ENCODE data around the gene NRF1.
A peak's percentile ranks its signal among the peaks of the same experiment; 100 is the strongest.
"Not testable (repeated sequence)": the region's sequence is repeated elsewhere in the genome, so short reads cannot be mapped to it uniquely, and the experiment has no call there.

The NRF1 gene

DNA sequence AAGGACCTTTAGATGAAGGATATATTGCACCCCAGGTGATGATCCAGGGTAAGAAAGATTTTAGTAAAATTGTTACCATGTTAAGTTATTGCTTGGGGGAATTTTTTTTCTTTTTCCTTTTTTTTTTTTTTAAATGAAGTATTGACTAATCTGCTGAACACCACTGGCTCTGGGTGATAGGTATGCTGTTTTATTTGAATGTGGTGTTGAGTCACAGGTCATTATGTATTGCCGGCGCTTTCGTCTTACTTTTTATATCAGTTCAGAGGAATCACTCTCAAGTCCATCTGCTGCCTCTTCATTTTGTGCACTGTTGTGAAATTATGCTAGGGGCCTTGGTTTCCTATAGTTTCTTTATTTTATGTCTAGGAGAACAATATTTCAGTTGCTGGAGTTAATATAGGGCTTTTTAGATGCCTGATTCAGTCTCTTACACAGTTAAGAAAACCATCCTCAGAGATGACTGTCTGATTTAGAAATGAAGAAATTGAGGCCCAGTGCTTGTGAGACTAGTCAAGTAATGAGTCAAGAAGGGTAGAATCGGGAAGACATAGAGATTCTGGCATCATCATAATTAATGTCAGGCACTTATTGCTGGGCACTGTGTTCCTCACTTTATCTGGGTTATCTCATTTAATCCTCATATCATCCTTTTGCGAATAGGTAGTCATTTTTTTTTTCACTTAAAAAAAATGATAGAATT lies 38.7 kb downstream of the NRF1 start:
- DNase-seq: no peak

DNA sequence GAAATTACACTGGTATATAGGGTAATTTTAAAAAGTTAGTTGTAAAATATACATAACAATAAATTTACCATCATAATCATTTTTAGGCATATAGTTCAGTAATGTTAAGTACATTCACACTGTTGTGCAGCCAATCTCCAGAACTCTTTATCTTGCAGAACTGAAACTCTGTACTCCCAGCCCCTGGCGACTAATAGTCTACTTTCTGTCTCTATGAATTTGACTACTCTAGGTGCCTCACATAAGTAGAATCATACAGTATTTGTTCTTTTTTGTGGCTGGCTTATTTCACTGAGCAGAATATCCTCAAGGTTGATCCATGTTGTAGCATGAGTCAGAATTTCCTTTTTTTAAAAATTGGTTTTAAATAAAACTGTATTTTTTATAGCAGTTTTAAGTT lies 41.4 kb downstream of the NRF1 start:
- DNase-seq: no peak

DNA sequence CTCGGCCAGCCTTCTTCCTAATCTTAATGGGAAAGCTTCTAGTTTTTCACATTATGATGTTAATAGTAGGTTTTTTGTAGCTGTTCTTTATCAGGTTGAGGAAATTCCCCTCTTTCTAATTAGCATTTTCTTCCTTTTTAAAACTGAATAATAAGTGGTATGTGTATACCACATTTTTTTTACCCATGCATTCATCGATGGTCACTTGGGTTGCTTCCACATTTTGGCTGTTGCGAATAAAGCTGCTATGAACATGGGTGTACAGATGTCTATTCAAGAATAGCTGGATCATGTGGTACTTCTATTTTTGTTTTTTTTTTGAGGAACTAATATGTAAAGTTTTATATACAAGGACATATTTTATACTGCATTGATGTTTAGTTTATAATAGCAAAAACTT lies 44.3 kb downstream of the NRF1 start:
- DNase-seq: no peak

DNA sequence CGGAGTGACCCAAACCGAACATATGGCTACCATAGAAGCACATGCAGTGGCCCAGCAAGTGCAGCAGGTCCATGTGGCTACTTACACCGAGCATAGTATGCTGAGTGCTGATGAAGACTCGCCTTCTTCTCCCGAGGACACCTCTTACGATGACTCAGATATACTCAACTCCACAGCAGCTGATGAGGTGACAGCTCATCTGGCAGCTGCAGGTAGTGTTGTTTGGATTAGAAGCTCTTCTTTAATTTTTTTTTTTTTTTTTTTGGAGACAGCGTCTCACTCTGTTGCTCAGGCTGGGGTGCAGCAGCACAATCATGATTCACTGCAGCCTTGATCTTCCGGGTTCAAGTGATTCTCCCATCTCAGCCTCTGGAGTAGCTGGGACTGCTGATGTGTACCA lies 45.8 kb downstream of the NRF1 start:
- no peak for DNase-seq

DNA sequence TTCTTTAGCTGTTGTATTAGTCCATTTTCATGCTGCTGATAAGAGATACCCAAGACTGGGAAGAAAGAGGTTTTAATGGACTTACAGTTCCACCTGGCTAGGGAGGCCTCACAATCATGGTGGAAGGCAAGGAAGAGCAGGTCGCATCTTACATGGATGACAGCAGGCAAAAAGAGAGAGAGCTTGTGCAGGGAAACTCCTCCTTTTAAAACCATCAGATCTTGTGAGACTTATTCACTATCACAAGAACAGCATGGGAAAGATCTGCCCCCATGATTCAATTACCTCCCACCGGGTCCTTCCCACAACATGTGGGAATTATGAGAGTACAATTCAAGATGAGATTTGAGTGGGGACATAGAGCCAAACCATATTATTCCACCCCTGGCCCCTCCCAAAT lies 48.4 kb downstream of the NRF1 start:
- DNase-seq: not testable (repeated sequence)

DNA sequence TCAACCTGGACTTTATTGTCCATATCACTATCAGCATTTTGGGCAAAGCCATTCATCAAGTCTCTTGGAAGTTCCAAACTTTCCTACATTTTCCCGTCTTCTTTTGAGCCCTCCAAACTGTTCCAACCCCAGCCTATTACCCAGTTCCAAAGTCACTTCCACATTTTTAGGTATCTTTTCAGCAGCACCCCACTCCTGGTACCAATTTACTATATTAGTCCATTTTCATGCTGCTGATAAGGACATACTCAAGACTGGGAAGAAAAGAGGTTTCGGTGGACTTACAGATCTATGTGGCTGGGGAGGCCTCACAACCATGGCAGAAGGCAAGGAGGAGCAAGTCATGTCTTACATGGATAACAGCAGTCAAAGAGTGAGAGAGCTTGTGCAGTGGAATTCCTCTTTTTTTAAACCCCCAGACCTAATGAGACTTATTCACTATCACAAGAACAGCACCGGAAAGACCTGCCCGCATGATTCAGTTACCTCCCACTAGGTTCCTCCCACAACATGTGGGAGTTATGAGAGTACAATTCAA lies 50.2 kb downstream of the NRF1 start:
- DNase-seq: no peak

DNA sequence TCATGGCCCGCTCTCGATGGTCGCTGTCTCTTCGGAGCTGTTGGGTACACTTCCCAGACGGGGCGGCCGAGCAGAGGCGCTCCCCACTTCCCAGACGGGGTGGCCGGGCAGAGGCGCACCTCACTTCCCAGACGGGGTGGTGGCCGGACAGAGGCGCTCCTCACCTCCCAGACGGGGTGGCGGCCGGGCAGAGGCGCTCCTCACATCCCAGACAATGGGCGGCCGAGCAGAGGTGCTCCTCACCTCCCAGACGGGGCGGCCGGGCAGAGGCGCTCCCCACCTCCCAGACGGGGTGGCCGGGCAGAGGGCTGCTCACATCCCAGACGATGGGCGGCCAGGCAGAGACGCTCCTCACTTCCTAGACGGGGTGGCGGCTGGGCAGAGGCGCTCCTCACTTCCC lies 51.7 kb downstream of the NRF1 start:
- not testable (repeated sequence) for DNase-seq

DNA sequence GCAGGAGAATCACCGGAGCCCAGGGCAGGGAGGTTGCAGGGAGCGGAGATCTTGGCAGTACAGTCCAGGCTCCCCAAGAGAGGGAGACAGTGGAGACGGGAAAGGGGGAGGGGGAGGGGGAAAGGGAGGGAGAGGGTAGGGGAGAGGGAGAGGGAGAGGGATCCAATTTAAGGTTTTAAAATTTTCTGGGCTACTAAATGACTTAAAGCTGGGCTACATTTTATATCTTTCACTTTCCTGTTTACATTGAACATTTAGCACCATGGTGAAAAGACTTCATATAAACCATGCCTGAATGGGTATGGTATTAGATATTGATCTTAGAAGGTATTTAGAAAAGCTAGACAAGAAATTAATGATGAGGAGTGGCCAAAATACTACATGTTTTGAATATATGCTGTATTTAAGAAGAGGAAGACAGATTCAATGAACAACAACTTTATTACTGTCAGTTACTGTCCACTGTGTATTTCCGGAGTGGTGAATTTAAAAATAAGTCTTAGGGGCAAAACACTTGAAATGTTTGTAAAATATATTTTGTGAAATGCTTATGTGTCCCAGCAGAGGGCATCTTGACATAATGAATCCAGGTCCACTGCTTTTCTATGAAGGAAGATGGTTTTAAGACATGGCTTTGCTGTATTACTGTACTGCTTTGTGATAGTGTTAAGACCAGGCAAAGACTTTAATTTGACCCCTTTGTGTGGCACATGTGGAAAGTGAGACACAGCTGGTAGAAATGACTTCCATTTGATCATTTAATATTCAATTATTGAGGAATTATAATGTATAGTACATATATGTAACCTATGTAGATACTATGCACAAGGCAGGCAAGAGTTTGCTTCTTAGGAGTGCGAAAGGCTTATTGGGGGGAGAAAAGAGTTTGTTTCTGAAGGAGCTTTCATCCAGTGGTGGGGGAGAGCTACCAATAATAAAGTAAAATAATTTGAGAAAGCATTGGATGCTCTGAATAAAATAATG lies 52.8 kb downstream of the NRF1 start:
- DNase-seq: peak; percentile 31

DNA sequence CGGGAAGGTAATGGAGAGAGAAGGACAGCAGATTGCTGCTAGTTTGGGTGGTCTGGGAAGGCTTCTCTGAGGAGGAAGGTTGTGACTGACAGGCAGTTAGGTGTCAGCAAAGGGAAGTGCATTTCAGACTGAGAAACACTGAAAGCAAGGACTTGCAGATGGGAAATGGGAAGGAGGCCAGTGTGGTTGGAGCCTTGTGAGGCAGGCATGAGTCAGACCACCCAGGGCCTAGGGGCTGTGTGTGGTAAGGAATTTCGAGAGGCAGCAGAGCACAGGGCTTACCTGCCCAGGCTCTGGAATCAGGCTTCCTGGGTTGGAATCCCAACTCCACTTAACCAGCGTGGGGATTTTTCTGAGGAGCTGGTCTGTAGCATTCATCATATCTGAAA lies 53.5 kb downstream of the NRF1 start:
- DNase-seq: no peak

DNA sequence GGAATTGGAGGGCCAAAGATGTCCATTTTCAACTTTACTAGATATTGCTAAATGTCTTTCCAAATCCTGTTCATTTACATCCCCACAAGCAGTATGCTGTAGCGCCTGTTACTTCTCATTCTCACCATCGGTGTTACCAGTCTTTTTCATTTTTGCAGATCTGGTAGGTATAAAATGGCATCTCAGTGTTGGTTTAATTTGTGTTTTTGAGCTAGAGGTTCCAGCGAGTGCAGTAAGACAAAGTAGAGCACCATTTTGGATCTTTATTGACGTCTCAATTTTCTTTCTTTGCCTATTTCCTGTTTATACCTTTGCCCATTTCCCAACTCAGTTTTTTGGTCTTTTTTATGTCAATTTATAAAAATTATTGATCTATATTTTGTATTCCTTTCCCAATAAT lies 55.6 kb downstream of the NRF1 start:
- DNase-seq: no peak

DNA sequence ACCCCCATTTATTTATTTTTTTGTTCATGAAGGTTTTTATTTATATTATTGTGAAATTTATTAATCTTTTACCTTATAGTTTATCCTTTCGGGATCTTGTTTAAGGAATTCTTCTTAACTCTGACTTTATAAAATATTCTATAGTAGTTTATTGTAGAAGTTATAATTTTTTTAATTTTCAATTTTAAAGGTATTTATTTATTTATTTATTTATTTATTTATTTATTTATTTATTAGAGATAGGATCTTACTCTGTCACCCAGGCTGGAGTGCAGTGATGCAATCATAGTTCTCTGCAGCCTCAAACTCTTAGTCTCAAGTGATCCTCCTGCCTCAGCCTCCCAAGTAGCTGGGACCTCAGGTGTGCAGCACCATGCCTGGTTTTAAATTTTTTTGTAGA lies 56.0 kb downstream of the NRF1 start:
- DNase-seq: no peak

DNA sequence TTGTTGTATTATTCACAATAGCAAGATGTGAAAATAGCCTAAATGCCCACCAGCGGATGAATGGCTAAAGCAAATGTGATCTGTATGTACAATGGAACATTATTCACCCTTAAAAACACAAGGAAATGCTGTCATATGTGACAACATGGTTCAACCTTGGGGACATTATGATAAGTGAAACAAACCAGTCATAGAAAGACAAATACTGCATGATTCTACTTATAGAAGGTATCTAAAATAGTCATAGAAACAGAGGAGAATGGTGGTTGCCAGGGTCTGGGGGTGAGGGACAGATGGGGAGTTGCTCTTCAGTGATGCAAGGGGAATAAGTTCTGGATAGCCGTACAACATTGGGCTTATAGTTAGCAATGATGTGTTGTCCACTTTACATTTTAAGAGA lies 58.4 kb downstream of the NRF1 start:
- no peak for DNase-seq

DNA sequence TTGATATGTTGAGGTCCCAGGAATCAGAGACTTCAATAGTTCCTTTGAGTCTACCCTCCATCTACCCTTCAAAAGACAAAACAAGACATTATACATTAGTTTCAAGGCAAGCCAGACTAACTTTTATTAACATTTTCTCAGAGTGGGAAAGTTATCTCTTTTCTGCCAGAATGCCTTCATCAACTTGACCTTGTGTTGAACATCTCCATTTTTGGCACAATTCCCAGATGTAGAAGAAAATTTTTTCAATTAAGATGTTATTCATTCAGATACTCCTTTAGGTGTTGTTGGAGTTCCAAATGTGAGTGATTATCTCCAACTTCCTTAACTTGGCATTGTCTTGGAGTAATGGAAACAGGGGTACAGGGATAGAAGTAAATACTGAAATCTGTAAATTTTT lies 59.1 kb downstream of the NRF1 start:
- no peak for DNase-seq

DNA sequence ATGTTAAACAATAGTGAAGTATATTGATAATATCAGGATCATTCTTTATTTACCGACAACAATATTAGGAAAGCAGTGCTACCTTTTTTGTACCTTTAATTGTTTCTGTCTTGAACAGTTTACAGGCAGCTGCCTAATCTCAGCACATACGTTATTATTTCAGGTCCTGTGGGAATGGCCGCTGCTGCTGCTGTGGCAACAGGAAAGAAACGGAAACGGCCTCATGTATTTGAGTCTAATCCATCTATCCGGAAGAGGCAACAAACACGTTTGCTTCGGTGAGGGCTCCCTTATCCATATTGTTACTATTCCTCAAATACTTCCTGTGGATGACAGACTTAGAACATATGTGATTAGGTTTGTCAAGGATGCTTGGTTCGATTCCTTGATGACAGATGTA lies 59.7 kb downstream of the NRF1 start:
- DNase-seq: no peak

DNA sequence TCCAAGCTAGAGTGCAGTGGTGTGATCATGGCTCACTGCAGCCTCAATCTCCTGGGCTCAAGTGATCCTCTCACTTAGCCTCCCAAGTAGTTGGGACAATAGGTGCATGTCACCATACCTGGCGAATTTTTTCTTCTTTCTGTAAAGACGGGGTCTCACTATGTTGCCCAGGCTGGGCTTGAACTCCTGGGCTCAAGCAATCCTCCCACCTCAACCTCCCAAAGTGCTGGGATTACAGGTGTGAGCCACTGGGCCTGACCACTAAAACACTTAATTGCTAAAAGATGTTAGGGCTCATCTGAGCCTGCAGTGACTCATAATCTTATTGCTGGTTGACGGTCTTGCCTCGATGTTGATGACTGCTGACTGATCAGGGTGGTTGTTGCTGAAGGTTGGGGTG lies 63.0 kb downstream of the NRF1 start:
- not testable (repeated sequence) for DNase-seq

DNA sequence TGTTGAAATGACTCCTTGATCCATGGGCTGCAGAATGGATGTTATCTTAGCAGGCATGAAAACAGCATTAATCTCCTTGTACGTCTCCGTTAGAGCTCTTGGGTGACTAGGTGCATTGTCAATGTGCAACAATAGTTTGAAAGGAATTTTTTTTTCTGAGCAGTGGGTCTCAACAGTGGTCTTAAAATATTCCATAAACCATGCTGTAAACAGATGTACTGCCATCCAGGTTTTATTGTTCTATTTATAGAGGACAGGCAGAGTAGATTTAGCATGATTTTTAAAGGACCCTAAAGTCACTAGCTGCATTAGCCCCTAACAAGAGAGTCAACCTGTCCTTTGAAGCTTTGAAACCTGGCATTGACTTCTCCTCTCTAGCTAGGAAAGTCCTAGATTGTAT lies 64.0 kb downstream of the NRF1 start:
- no peak for DNase-seq

DNA sequence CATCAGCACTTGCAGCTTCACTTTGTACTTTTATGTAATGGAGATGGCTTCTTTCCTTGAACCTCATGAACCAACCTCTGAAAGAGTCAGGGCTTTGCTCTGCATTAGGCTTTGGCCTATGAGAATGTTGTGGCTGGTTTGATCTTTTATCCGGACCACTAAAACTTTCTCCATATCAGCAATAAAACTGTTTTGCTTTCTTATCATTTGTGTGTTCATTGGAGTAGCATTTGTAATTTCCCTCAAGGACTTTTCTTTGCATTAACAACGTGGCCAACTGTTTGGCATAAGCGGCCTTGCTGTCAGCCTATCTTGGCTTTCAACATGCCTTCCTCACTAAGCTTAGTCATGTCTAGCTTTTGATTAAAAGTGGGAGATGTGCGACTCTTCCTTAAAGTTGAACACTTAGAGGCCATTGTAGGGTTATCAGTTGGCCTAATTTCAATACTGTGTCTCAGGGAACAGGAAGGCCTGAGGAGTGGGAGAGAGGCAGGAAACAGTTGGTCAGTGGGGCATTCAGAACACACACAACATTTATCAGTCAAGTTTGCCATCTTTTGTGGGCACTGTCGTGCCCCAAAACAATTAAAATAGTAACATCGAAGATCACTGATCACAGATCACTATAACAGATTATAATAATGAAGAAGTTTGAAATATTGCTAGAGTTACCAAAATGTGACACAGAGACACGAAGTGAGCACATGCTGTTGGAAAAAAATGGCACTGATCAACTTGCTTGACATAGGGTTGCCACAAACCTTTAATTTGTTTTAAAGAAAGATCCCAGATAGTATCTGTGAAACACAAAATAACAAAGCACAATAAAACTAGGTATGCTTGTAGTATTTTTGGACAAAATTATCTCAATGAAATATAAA lies 64.7 kb downstream of the NRF1 start:
- no peak for DNase-seq

DNA sequence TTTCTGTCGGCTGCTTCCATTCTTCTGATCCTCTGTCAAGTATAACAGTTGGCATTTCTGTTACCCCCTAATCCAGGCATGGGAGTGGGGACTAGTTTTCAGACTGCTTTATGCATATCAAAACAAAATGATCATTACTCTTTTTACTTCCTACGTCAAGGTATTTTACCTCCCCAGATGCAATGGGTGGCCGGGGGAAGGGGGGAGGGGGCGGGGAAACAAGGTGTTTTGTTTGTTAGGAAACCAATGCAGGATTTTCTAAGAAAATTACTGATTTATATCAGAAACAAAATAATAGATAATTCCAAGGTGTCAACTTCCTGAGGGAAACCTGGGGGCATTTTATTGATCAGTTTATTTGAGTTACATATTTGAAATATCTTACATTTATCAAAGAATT lies 66.3 kb downstream of the NRF1 start:
- no peak for DNase-seq

DNA sequence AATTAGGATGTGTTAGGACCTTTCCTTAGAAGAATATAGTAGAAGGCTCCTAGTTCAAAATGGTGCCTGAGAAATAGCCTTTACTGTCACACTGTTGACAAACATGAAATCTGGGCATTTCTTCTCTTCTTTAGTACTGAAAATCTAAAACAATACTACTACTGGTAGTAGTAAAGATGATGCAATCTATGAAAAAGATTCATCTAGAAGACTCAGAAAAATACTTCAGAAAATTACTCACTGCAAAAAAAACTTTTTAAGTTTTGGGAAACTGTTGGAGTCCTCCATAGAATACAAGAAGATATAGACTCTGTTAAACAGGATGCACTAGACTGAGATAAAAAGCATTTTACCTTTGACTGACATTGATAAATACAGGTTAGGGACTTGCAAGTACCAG lies 67.1 kb downstream of the NRF1 start:
- DNase-seq: no peak

DNA sequence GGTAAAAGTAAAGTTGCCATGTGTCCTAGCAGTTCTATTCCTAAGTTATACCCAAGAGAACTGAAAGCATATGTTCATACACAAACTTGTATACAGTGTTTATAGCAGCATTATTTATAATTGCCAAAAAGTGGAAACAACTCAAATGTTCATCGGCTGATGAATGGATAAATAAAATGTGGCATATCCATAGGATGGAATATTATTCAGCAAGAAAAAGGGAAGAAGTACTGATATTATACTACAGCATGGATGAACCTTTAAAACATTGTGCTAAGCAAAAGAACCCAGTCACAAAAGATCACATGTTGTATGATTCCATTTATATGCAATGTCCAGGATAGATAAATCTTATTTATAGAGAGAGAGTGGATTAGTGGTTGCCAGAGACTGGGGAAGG lies 68.9 kb downstream of the NRF1 start:
- DNase-seq: no peak

DNA sequence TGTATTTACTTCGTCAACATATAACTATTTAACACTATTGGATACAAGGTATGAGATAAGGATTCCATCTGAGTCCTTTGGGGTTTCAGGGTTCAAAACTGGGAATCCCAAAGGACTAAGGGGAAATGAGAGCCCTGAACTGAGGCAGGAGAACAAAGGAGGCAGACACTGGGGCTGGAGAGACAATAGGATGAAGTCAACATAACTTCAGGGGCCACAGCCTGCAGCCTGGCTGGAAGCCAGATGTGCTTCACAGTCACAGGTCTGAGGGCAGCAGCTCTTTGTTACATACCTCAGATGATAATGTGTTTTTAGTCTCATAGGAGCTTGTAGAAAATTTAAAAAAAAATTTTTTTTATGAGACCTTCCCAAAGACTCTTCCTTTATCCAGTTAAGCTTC lies 73.3 kb downstream of the NRF1 start:
- no peak for DNase-seq

DNA sequence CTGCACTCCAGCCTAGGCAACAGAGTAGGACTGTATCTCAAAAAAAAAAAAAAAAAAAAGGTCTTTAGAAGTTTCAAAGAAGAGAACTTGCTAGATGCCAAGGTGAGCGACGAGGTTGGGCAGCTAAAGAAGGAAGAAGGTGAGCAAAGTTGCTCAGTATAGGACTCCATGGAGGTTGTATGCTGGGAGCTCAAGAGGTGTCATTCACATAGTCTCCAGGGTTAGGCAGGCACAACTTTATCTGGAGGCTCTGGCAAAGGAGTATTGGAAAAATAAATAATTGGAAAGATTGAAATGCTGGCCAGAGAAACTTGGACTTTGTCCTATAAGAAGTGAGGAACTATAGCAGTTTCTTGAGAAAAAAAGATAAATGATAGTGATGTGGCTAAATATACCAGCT lies 74.5 kb downstream of the NRF1 start:
- DNase-seq: no peak
